GM21786 (cell line): Measurements from ENCODE around the gene SBF2.
"Not testable (repeated sequence)": the region's sequence is repeated elsewhere in the genome, so short reads cannot be mapped to it uniquely, and the experiment has no call there.

ENCODE experiments used
- ATAC-seq: cut with Tn5 transposase; IDR thresholded peaks from one replicate; pipeline ENCODE4 v1.9.1; 2021; ENCODE audit not compliant: unreplicated experiment

Gene SBF2

DNA sequence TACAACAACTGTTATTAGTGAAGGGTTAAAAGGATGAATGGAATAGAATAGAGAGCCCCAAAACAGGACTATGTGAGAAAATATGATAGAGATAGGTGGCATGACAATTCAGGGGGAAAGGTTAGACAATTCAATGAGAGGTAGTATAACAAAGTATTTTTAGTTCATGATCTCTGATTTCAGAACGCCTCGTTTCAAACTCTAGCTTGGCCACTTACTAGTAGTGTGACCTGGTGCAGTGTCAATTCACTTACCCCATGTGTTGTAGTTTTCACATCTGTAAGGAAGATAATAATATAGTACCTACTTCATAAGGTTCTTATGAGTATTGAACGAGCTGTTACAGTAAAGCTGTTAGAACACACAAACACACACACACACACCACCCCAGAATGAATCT, 322.1 kb downstream of the SBF2 start:
- no peak for ATAC-seq

GRCh38 chr11:9969068-9969467, 325.0 kb downstream of the SBF2 start:
- ATAC-seq = no peak

DNA sequence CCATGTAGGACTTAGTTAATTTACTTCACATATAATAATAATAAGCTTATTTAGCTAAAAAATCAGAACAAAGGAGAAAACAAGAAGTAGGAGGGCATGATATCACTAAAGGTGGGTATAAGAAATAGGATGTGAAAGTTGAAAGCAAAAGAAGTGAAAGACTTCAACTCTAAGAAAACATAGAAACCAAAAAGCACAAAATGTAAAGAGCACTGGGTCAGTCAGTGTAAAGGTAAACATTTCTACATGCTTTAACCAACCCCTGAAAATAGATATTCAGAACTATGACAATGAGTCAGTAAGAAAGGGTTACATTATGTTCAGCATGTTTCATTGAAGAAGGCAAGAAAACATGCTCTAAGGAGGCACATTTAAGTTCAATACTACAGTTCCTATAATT, 331.3 kb downstream of the SBF2 start:
- ATAC-seq = peak; percentile 98

GRCh38 chr11:9957072-9957471, 336.9 kb downstream of the SBF2 start:
- no peak for ATAC-seq

DNA sequence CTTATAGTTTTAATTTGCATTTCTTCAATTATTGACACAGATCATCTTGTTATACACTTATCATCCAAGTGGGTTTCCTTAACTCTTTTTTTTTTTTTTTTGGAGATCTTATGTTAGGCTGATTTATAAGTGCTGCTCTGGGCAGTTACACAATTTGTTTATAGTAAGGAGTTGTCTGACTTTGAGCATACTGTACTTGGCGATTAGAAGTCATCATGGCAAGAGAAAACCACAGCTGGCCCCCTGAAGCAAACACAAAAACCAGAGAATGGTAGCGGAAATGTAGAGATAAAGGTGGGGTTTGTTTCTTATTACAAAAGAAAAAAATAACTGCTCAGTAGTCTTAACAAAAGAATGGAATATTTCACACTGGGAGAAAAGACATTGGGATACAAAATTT, 337.5 kb downstream of the SBF2 start:
- no peak for ATAC-seq

- ATAC-seq = no peak
Measured at GRCh38 chr11:9955391-9955790, 338.6 kb downstream of the SBF2 start.

- ATAC-seq = no peak
Measured at GRCh38 chr11:9953994-9954626, 339.9 kb downstream of the SBF2 start.

GRCh38 chr11:9952511-9953196, 341.4 kb downstream of the SBF2 start:
- no peak for ATAC-seq

DNA sequence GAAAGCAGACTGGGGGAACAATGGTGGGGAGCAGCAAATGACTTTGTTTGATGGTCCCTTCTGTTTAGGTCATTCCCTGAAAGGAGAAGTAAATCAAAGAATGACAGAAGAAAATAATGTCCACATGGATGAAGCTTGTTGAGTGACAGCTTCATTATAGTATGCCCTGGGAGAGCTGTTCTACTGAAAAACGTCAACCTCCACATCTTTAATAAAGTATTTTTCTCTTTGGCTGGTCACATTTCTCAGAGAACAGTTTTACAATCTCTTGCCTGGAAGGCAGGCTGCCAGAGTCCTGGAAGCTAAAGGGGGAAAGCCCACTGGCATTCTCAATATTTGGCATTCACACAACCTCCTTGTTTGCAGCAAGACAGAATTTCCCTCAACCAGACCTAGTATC, 342.2 kb downstream of the SBF2 start:
- ATAC-seq = no peak

DNA sequence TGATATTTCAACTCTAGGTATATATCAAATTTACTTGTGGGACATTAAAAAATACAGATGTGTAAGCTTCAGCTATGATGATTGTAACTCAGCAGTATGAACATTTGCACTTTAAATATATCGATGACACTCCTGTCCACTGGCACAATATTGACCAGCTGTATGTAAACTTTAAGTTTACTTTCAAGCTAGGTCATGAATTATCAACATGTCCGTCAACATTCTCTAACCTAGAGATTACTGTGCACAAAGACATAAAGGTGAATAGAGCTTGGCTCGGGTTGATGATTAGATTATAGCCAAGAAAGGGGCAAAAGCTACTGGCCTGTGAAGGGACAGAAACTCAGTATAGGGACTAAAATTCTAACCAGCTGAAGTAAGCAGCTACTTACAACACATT, 343.6 kb downstream of the SBF2 start:
- no peak for ATAC-seq

GRCh38 chr11:9947231-9947864, 346.7 kb downstream of the SBF2 start:
- ATAC-seq = no peak

GRCh38 chr11:9945680-9946079, 348.3 kb downstream of the SBF2 start:
- not testable (repeated sequence) for ATAC-seq

GRCh38 chr11:9943386-9944110, 350.5 kb downstream of the SBF2 start:
- ATAC-seq = no peak

GRCh38 chr11:9941991-9942390, 352.0 kb downstream of the SBF2 start:
- no peak for ATAC-seq

DNA sequence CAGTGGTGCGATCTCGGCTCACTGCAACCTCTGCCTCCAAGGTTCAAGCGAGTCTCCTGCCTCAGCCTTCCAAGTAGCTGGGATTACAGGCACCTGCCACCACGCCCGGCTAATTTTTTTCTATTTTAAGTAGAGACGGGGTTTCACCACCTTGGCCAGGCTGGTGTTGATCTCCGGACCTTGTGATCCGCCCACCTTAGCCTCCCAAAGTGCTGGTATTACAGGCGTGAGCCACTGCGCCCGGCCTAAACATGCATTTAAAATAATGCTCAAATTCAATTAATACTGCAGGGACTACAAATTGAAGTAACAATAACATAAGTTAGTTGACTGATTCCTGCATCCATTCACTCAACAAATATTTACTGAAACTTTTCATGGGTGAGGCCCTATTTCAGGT, 354.9 kb downstream of the SBF2 start:
- not testable (repeated sequence) for ATAC-seq

GRCh38 chr11:9936754-9937153, 357.3 kb downstream of the SBF2 start:
- ATAC-seq = no peak

- ATAC-seq = not testable (repeated sequence)
Measured at GRCh38 chr11:9932843-9933242, 361.2 kb downstream of the SBF2 start.

- not testable (repeated sequence) for ATAC-seq
Measured at GRCh38 chr11:9930562-9931331, 363.3 kb downstream of the SBF2 start.

DNA sequence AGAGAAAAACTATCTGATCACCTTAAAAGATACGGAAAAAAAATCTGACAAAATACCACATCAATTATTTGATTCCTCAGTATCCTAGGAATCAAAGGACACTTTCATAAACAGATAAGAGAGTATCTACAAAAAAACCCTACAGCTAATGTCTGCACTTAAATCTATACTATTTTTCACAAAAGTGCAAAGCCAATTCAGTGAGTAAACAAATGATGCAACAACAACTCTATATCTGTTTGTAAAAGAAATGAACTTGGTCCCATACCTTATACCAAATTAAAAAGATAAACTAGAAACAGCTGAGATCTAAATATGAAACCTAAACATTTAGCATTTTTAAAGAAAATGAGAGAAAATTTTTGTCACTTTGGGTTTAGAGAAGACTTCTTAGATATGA, 366.3 kb downstream of the SBF2 start:
- ATAC-seq = no peak

- no peak for ATAC-seq
Measured at GRCh38 chr11:9923280-9923679, 370.7 kb downstream of the SBF2 start.

- no peak for ATAC-seq
Measured at GRCh38 chr11:9922806-9923205, 371.2 kb downstream of the SBF2 start.
